Panc1 (cell line): Measurements from ENCODE around the gene SBF2. TPM values are rescaled to one million over a fixed set of nuclear protein-coding genes. Genes with fewer than 3 reads are reported as not detected.

ENCODE experiments used
- ATAC-seq: fragments of 200-7000 bp; cut with Tn5 transposase; 2 replicates; pipeline ENCODE4 v1.9.1; 2020; ENCODE audit warnings: mild to moderate bottlenecking, moderate library complexity
- BruUV-seq: library from RNA; stranded (reverse); fragments of 400-500 nt; replicated peaks from 2 replicates; lab custom pipeline; 2021; lab: Mats Ljungman, UMichigan
- CTCF ChIA-PET: fragments of 300-600 bp; sonication (Branson Sonifier 250); formaldehyde crosslinking; loops from one replicate; lab custom pipeline; 2022; ENCODE audit warnings: antibody characterized with exemption; lab: Charles Lee
- POLR2A ChIA-PET: fragments of 300-600 bp; sonication (Branson Sonifier 250); formaldehyde crosslinking; loops from one replicate; lab custom pipeline; 2022; ENCODE audit warnings: antibody characterized with exemption; lab: Charles Lee
- DNase-seq: peaks from one replicate; pipeline ENCODE4 v3.0.0-alpha.2; 2010; ENCODE audit warnings: low read depth, low spot score
- H3K27ac ChIP-seq: 2 replicates; pipeline ENCODE4 v1.5.1; 2011; ENCODE audit warnings: mild to moderate bottlenecking, low read length, inconsistent platforms
- H3K27me3 ChIP-seq: fragments of 200-500 bp; sonication (Bioruptor generic); 2 replicates; pipeline ENCODE4 v1.6.0; 2014; ENCODE audit warnings: low read length, inconsistent platforms; ENCODE audit not compliant: control insufficient read depth, insufficient read depth
- H3K36me3 ChIP-seq: fragments of 200-500 bp; sonication (Bioruptor generic); 2 replicates; pipeline ENCODE4 v1.5.1; 2014; ENCODE audit warnings: inconsistent platforms, mild to moderate bottlenecking, low read length, moderate library complexity; ENCODE audit not compliant: control insufficient read depth, insufficient read depth
- H3K4me1 ChIP-seq: 2 replicates; pipeline ENCODE4 v1.5.1; 2011; ENCODE audit warnings: inconsistent platforms, mild to moderate bottlenecking, low read length, moderate library complexity; ENCODE audit not compliant: control insufficient read depth, insufficient read depth
- H3K4me3 ChIP-seq, 2 experiments: 2 replicates each; pipeline ENCODE4 v1.5.1; 2011 to 2012; ENCODE audit warnings: low read depth in 2 of 2, low read length in 2 of 2, mild to moderate bottlenecking in 2 of 2, inconsistent platforms in 1 of 2, moderate library complexity in 1 of 2
- H3K9me3 ChIP-seq: fragments of 200-500 bp; sonication (Bioruptor generic); 2 replicates; pipeline ENCODE4 v1.5.1; 2014; ENCODE audit warnings: low read depth, mild to moderate bottlenecking, inconsistent platforms, low read length, moderate library complexity; ENCODE audit not compliant: control insufficient read depth, insufficient read depth
- POLR2AphosphoS5 ChIP-seq: IDR thresholded peaks from 2 replicates; pipeline ENCODE4 v1.6.1; 2012; ENCODE audit warnings: mild to moderate bottlenecking, low read depth, low read length, moderate library complexity
- SIN3A ChIP-seq: IDR thresholded peaks from 2 replicates; pipeline ENCODE4 v1.6.1; 2012; ENCODE audit warnings: low read depth, mild to moderate bottlenecking, low read length, moderate library complexity, borderline replicate concordance; ENCODE audit not compliant: insufficient read depth
- TCF7L2 ChIP-seq: IDR thresholded peaks from 2 replicates; pipeline ENCODE4 v1.6.1; 2011; ENCODE audit warnings: mild to moderate bottlenecking, low read depth, low read length, inconsistent platforms
- in situ Hi-C: cut with HindIII; loops from 2 replicates; pipeline ENCODE4 v1.10.0; 2016; ENCODE audit warnings: low sequenced_read_pairs, low pct_unique_long_range_greater_than_20kb
- intact Hi-C: fragments of 100-400 bp; cut with micrococcal nuclease; formaldehyde crosslinking; loops from one replicate; pipeline ENCODE4 v1.10.0; 2022; ENCODE audit not compliant: unreplicated experiment
- total RNA-seq: library from RNA; stranded (reverse); gene quantifications from one replicate; pipeline ENCODE4 v1.2.1, GENCODE V29; 2021; ENCODE audit not compliant: unreplicated experiment
- TF ChIP-seq, protein P1 (sequence below), 2 experiments: IDR thresholded peaks; 2 replicates each; pipeline ENCODE4 v1.6.1; 2011 to 2012; ENCODE audit warnings: low read depth in 2 of 2, control low read depth in 1 of 2, low read length in 1 of 2, mild to moderate bottlenecking in 1 of 2, moderate library complexity in 1 of 2; ENCODE audit not compliant: insufficient read depth in 1 of 2
- TF ChIP-seq, protein P2 (sequence below): fragments of 450-650 bp; IDR thresholded peaks from 2 replicates; pipeline ENCODE4 v1.5.1; 2017; ENCODE audit warnings: mild to moderate bottlenecking

SBF2 gene
- total RNA-seq, 1 experiment from 2014 or later: 65.0 TPM

DNA sequence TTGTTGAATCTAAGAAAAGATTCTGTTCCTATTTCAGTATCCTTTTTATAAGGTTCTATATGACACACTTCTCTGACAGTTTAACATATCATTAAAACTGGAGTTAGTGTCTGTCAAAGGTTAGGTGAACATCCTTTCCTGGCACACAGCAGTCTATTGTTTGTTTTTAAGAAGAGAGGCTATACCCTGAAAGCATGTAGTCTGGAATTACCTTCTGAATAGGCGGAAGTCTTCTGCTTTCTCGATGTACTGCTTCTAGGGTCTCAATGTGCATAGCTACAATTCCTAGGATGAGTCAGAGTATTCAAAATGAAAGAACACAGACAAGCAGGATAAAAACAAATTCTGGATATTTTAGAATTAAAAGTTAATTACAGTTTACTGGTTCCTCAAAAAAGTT is 441.6 kb downstream of the SBF2 start:
- CTCF ChIA-PET: no interaction called here

DNA sequence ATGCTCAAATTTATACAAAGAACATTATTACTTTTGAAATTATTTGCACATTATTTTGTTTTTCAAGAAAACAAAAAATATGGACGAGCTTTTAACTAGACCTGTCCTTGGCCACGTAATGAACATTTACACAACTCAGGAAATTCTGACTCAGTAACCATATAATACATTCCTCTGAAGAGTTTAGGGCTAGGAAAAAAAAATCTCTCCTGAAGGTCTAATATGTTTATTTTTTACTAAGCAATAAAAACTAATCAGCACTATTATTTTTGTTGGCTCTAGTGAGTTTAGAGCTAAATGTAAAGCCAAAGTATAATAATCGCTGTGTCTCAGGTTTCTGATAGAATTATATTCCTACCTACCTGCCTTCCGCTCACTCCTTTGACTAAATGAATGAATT is 442.7 kb downstream of the SBF2 start:
- Histone ChIP-seq H3K27ac (peak overlapping the region; percentile 34; the same call in 1 of the 2 replicates), H3K27me3 (no peaks in the 10 kb centered on the region), H3K9me3 (no peaks in the 10 kb centered on the region), H3K4me3 (no peak overlapping the region), H3K36me3 (0 out of 2 replicates have a peak, but pooled peaks cover 5% of the 10 kb centered on the region), H3K4me1 (0 out of 2 replicates have a peak, but pooled peaks cover 5% of the 10 kb centered on the region)
- CTCF ChIA-PET: no interaction called here
- POLR2A ChIA-PET: no interaction called here
- in situ Hi-C loops: loop anchor here (25.0 kb wide), 1 partner anchor 461 kb away; the partner anchor contains the start of gene ADM
- TF ChIP-seq POLR2AphosphoS5: no peak
- TF ChIP-seq, protein P1, sequence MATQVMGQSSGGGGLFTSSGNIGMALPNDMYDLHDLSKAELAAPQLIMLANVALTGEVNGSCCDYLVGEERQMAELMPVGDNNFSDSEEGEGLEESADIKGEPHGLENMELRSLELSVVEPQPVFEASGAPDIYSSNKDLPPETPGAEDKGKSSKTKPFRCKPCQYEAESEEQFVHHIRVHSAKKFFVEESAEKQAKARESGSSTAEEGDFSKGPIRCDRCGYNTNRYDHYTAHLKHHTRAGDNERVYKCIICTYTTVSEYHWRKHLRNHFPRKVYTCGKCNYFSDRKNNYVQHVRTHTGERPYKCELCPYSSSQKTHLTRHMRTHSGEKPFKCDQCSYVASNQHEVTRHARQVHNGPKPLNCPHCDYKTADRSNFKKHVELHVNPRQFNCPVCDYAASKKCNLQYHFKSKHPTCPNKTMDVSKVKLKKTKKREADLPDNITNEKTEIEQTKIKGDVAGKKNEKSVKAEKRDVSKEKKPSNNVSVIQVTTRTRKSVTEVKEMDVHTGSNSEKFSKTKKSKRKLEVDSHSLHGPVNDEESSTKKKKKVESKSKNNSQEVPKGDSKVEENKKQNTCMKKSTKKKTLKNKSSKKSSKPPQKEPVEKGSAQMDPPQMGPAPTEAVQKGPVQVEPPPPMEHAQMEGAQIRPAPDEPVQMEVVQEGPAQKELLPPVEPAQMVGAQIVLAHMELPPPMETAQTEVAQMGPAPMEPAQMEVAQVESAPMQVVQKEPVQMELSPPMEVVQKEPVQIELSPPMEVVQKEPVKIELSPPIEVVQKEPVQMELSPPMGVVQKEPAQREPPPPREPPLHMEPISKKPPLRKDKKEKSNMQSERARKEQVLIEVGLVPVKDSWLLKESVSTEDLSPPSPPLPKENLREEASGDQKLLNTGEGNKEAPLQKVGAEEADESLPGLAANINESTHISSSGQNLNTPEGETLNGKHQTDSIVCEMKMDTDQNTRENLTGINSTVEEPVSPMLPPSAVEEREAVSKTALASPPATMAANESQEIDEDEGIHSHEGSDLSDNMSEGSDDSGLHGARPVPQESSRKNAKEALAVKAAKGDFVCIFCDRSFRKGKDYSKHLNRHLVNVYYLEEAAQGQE (IDR thresholded peaks at IDR 0.05; ENCODE audit: insufficient read depth in 1 of 2, low read depth in 2 of 2, low read length in 1 of 2): no peak
- TF ChIP-seq TCF7L2: no peak
- no peak for TF ChIP-seq SIN3A
- TF ChIP-seq, protein P2, sequence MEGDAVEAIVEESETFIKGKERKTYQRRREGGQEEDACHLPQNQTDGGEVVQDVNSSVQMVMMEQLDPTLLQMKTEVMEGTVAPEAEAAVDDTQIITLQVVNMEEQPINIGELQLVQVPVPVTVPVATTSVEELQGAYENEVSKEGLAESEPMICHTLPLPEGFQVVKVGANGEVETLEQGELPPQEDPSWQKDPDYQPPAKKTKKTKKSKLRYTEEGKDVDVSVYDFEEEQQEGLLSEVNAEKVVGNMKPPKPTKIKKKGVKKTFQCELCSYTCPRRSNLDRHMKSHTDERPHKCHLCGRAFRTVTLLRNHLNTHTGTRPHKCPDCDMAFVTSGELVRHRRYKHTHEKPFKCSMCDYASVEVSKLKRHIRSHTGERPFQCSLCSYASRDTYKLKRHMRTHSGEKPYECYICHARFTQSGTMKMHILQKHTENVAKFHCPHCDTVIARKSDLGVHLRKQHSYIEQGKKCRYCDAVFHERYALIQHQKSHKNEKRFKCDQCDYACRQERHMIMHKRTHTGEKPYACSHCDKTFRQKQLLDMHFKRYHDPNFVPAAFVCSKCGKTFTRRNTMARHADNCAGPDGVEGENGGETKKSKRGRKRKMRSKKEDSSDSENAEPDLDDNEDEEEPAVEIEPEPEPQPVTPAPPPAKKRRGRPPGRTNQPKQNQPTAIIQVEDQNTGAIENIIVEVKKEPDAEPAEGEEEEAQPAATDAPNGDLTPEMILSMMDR: no peak
- DNase-seq (no peak), ATAC-seq (no peak)
- intact Hi-C loops: no loop called here
- BruUV-seq: no TSS peak

More for the DNA sequence above, 441.6 kb downstream of the SBF2 start:
- H3K27me3 ChIP-seq: no peaks in the 10 kb centered on the region
- H3K36me3 ChIP-seq: 0 out of 2 replicates have a peak, but pooled peaks cover 5% of the 10 kb centered on the region
- POLR2A ChIA-PET: no interaction called here
- DNase-seq (no peak), ATAC-seq (no peak)
- no peaks in the 10 kb centered on the region for H3K9me3 ChIP-seq
- no peak overlapping the region for H3K4me3 ChIP-seq
- no TSS peak for BruUV-seq
- intact Hi-C loops: no loop called here
- peak overlapping the region; percentile 2; the same call in 1 of the 2 replicates for H3K27ac ChIP-seq
- in situ Hi-C loops: loop anchor here (25.0 kb wide), 1 partner anchor 460 kb away; the partner anchor contains the start of gene ADM
- TF ChIP-seq, protein P1 (IDR thresholded peaks at IDR 0.05; ENCODE audit: insufficient read depth in 1 of 2, low read depth in 2 of 2, low read length in 1 of 2): no peak
- TF ChIP-seq POLR2AphosphoS5 (no peak), SIN3A (no peak), TCF7L2 (no peak)
- TF ChIP-seq, protein P2: no peak
- peaks cover 11% of the 10 kb centered on the region for H3K4me1 ChIP-seq
